K562 (cell line): Measurements from ENCODE around the gene NUP160. TPM values are rescaled to one million over a fixed set of nuclear protein-coding genes. Genes with fewer than 3 reads are reported as not detected.

Experiments used
- ATAC-seq: fragments of 200-7000 bp; cut with Tn5 transposase; 3 replicates; pipeline ENCODE4 v1.9.1; 2020; ENCODE audit warnings: moderate library complexity
- BruUV-seq: library from RNA; stranded (reverse); fragments of 400-500 nt; replicated peaks from 2 replicates; lab custom pipeline; 2021; lab: Mats Ljungman, UMichigan
- CTCF ChIA-PET: fragments of 300-600 bp; formaldehyde crosslinking; extraction: SDS; loops from one replicate; lab custom pipeline; 2021; ENCODE audit warnings: low intra/inter-chr PET ratio; lab: Yijun Ruan, JAX
- POLR2A ChIA-PET: fragments of 300-600, 350-650 bp; sonication (Branson Sonifier 250); formaldehyde crosslinking; extraction: SDS; loops from one replicate; lab custom pipeline; 2021; ENCODE audit warnings: antibody characterized with exemption, inconsistent platforms; lab: Yijun Ruan, JAX
- DNase-seq, 4 experiments: peaks; one replicate each; pipeline versions ENCODE4 v3.0.0 to v3.0.0-alpha.2; 2011 to 2018; ENCODE audit warnings: low spot score in 3 of 4, mixed read lengths in 3 of 4; ENCODE audit errors: extremely low read depth in 1 of 4
- FAIRE-seq: peaks from 2 replicates; lab custom pipeline; 2011; peaks lifted over from hg19 to GRCh38; lab: Jason Lieb, UNC
- H2AFZ ChIP-seq: 2 replicates; pipeline ENCODE4 v1.6.0; 2011; ENCODE audit warnings: low read depth, low read length, control low read depth, inconsistent platforms
- H3K27ac ChIP-seq: fragments of 200-600 bp; 3 replicates; pipeline ENCODE4 v1.8.0; 2011; ENCODE audit warnings: low read depth, mild to moderate bottlenecking, control low read depth, inconsistent platforms, low read length, moderate library complexity, mixed read lengths; ENCODE audit errors: extremely low read depth
- H3K27me3 ChIP-seq, 2 experiments: fragments of 300-600 bp in 1 of 2; 2 replicates in 1 of 2; 3 replicates in 1 of 2; pipeline versions ENCODE4 v1.6.0 to v1.8.0; 2011; ENCODE audit warnings: inconsistent platforms in 2 of 2, low read length in 2 of 2, mild to moderate bottlenecking in 1 of 2, mixed read lengths in 1 of 2, moderate library complexity in 1 of 2; ENCODE audit not compliant: control insufficient read depth in 2 of 2, insufficient read depth in 2 of 2
- H3K36me3 ChIP-seq: fragments of 300-600 bp; 3 replicates; pipeline ENCODE4 v1.8.0; 2011; ENCODE audit warnings: mild to moderate bottlenecking, low read length, inconsistent platforms; ENCODE audit not compliant: control insufficient read depth, insufficient read depth
- H3K4me1 ChIP-seq, 2 experiments: fragments of 200-600 bp in 1 of 2; replicated peaks in 1 of 2; 2 replicates in 1 of 2; 3 replicates in 1 of 2; pipeline versions ENCODE4 v1.5.1 to v1.8.0; 2011; ENCODE audit warnings: inconsistent platforms in 2 of 2, low read length in 2 of 2, mild to moderate bottlenecking in 1 of 2, mixed read lengths in 1 of 2, moderate library complexity in 1 of 2; ENCODE audit not compliant: control insufficient read depth in 2 of 2, insufficient read depth in 2 of 2
- H3K4me2 ChIP-seq: 2 replicates; pipeline ENCODE4 v1.6.1; 2011; ENCODE audit warnings: low read length, control low read depth, inconsistent platforms, mixed read lengths; ENCODE audit not compliant: insufficient read depth
- H3K4me3 ChIP-seq: fragments of 200-600 bp; sonication (generic), shearing (Covaris generic); 2 replicates; pipeline ENCODE4 v1.5.1; 2016; ENCODE audit warnings: control low read depth, inconsistent platforms
- H3K79me2 ChIP-seq: fragments of 200-600 bp; 3 replicates; pipeline ENCODE4 v1.8.0; 2011; ENCODE audit warnings: low read length, inconsistent platforms; ENCODE audit not compliant: control insufficient read depth, insufficient read depth
- H3K9ac ChIP-seq, 2 experiments: 2 replicates each; pipeline versions ENCODE4 v1.6.0 to v1.6.1; 2011; ENCODE audit warnings: low read depth in 2 of 2, low read length in 2 of 2, control low read depth in 1 of 2, inconsistent platforms in 1 of 2, mild to moderate bottlenecking in 1 of 2, mixed read lengths in 1 of 2; ENCODE audit not compliant: insufficient read depth in 1 of 2
- H3K9me1 ChIP-seq: one replicate; pipeline ENCODE4 v1.6.0; 2011; ENCODE audit warnings: inconsistent platforms, mild to moderate bottlenecking, low read length, moderate library complexity; ENCODE audit not compliant: control insufficient read depth, insufficient read depth
- H3K9me3 ChIP-seq: replicated peaks from 2 replicates; pipeline ENCODE4 v1.5.1; 2011; ENCODE audit warnings: low read depth, low read length, inconsistent platforms; ENCODE audit not compliant: control insufficient read depth, insufficient read depth
- H4K20me1 ChIP-seq: replicated peaks from 2 replicates; pipeline ENCODE4 v1.6.1; 2011; ENCODE audit warnings: low read length, inconsistent platforms, mixed read lengths; ENCODE audit not compliant: control insufficient read depth, insufficient read depth
- MYBL2 ChIP-seq, 2 experiments: fragments of 450-650 bp in 1 of 2; sonication (generic) in 1 of 2; formaldehyde crosslinking in 1 of 2; IDR thresholded peaks; 2 replicates each; pipeline versions ENCODE4 v1.6.1 to v1.8.1; 2017 to 2022; ENCODE audit warnings: borderline replicate concordance in 1 of 2, inconsistent platforms in 1 of 2, low read depth in 1 of 2, mild to moderate bottlenecking in 1 of 2, missing genetic modification reagents in 1 of 2, moderate library complexity in 1 of 2
- PRDM10 ChIP-seq: fragments of 450-650 bp; IDR thresholded peaks from 2 replicates; pipeline ENCODE4 v1.6.1; 2018; ENCODE audit not compliant: partially characterized antibody
- WGBS: fragments of 100-300 bp; shearing (Covaris generic); methylation state at CpG from one replicate; pipeline ENCODE4 v1.1.6; 2016; ENCODE audit warnings: low coverage, mixed read lengths; ENCODE audit not compliant: insufficient coverage; ENCODE audit errors: missing lambda C conversion rate; 5-methylcytosine and 5-hydroxymethylcytosine counted together
- in situ Hi-C: fragments of 300-500 bp; cut with MboI; formaldehyde crosslinking; loops from 4 replicates; pipeline ENCODE4 v1.15.0; 2018; ENCODE audit warnings: inconsistent platforms, mixed read lengths
- intact Hi-C: fragments of 100-400 bp; cut with micrococcal nuclease; formaldehyde crosslinking; loops from 2 replicates; pipeline ENCODE4 v1.14.2; 2022
- polyA plus RNA-seq, 8 experiments: library from polyadenylated mRNA; depleted of rRNA in 4 of 8; stranded (reverse) in 5 of 8; unstranded in 3 of 8; fragments of >200 nt; fragmentation: Nextera tagmentation in 2 of 8; fragmentation: Illumina TruSeq in 1 of 8; extraction: Ambion mirVana in 2 of 8; extraction: Trizol in 1 of 8; gene quantifications; 2 replicates each; pipeline versions ENCODE4 v1.2.1 to v1.2.3, GENCODE V29; 2011 to 2014; ENCODE audit warnings: inconsistent platforms in 1 of 8, missing spikeins in 1 of 8
- total RNA-seq, 7 experiments: library from RNA; depleted of rRNA in 6 of 7; stranded (reverse); fragments of >200 nt in 6 of 7; fragmentation: Illumina TruSeq in 2 of 7; extraction: Trizol in 2 of 7; gene quantifications; 2 replicates each; pipeline versions ENCODE4 v1.2.1 to v1.2.3, GENCODE V29; 2011 to 2021; ENCODE audit warnings: low replicate concordance in 1 of 7

Gene NUP160
- total and polyA plus RNA-seq, 9 of the 15 experiments (the other 6 are each of a cell fraction or from before 2014, with no cell fraction given): 41.5 to 112 (median 65.0) TPM

DNA sequence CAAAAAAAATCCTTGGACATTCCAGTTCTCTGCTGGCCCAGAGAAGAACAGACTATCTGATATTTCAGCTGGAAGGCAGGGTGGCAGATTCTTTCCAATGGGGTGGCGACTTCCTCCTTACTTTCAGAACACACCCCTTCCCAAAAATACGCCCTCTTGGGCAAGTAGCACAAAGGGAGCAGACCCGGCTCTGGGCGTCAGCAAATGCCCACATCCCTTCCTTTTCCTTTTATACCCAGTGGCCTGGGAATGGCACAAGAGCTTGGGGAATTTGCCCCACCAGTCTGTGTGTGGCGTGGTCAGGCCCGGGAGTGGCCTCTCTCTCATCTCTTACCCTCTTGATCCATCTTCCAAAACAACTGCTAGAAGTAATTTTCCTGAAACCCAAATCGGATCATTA lies 33.0 kb upstream of the NUP160 start:
- H2AFZ ChIP-seq: peak overlapping the region; percentile 42; the same call in 1 of the 2 replicates
- ChIA-PET CTCF (no interaction called here), POLR2A (interaction anchor here (1.3 kb wide), 1 partner anchor 11 kb away, joined by 3 read pairs; no protein-coding TSS in a partner anchor)
- ATAC-seq: no peak
- peak; percentile 69 for TF ChIP-seq PRDM10
- TF ChIP-seq MYBL2 (IDR thresholded peaks at IDR 0.05; ENCODE audit: low read depth): no peak
- TF ChIP-seq MYBL2 (CRISPR knock-in tag; IDR thresholded peaks at IDR 0.05; ENCODE audit: borderline replicate concordance): no peak
- no peak for FAIRE-seq
- BruUV-seq: no TSS peak
- no peaks in the 10 kb centered on the region for H3K36me3 ChIP-seq
- H3K9me3 ChIP-seq: no peaks in the 10 kb centered on the region
- no peak overlapping the region for H3K4me3 ChIP-seq
- no peak overlapping the region for H3K27ac ChIP-seq
- no peak overlapping the region for H3K9ac ChIP-seq
- H3K4me1 ChIP-seq: no peaks in the 10 kb centered on the region
- H3K4me2 ChIP-seq: no peak overlapping the region
- H4K20me1 ChIP-seq: no peaks in the 10 kb centered on the region
- no peaks in the 10 kb centered on the region for H3K9me1 ChIP-seq
- DNase-seq: no peak
- intact Hi-C loops (no loop called here), in situ Hi-C loops (no loop called here)
- H3K79me2 ChIP-seq: no peaks in the 10 kb centered on the region
- 25% methylated on average over 7 of the region's 7 CpGs for WGBS
- H3K27me3 ChIP-seq: no peaks in the 10 kb centered on the region
